SU-DHL-6 (cell line): ENCODE results near the gene RNF187.

Experiments
- H2AFZ ChIP-seq: fragments of 200-600 bp; sonication (generic); 2 replicates; pipeline ENCODE4 v1.6.1; 2014; ENCODE audit warnings: low read depth, mild to moderate bottlenecking, moderate library complexity, mixed read lengths, antibody characterized with exemption, low read length; ENCODE audit not compliant: severe bottlenecking
- H3F3A ChIP-seq: fragments of 200-600 bp; shearing (Covaris generic); 2 replicates; pipeline ENCODE4 v1.6.0; 2016; ENCODE audit warnings: antibody characterized with exemption, mild to moderate bottlenecking; ENCODE audit not compliant: insufficient read depth
- H3K27ac ChIP-seq: fragments of 200-600 bp; sonication (generic); 2 replicates; pipeline ENCODE4 v1.5.1; 2016; ENCODE audit warnings: low read depth, mild to moderate bottlenecking, low read length, moderate library complexity, mixed read lengths
- H3K27me3 ChIP-seq: fragments of 200-600 bp; sonication (generic), shearing (Covaris generic); 2 replicates; pipeline ENCODE4 v1.6.0; 2014; ENCODE audit warnings: mild to moderate bottlenecking, low read length
- H3K36me3 ChIP-seq: fragments of 200-600 bp; sonication (generic); 2 replicates; pipeline ENCODE4 v1.6.1; 2014; ENCODE audit warnings: mild to moderate bottlenecking, low read length, mixed read lengths
- H3K4me2 ChIP-seq: fragments of 300-600, 200-600 bp; shearing (Covaris generic), sonication (generic); 2 replicates; pipeline ENCODE4 v1.6.0; 2014; ENCODE audit warnings: low read length, low read depth, mild to moderate bottlenecking; ENCODE audit not compliant: poor library complexity, severe bottlenecking
- H3K4me3 ChIP-seq: fragments of 200-600 bp; sonication (generic); 2 replicates; pipeline ENCODE4 v1.5.1; 2014; ENCODE audit warnings: antibody characterized with exemption, low read length, mild to moderate bottlenecking, mixed read lengths; ENCODE audit not compliant: insufficient read depth, poor library complexity, severe bottlenecking
- H3K79me2 ChIP-seq: fragments of 200-600 bp; sonication (generic); 2 replicates; pipeline ENCODE4 v1.6.1; 2014; ENCODE audit warnings: mild to moderate bottlenecking, low read length, moderate library complexity; ENCODE audit not compliant: insufficient read depth
- H3K9ac ChIP-seq: fragments of 200-600 bp; sonication (generic); 2 replicates; pipeline ENCODE4 v1.7.0; 2014; ENCODE audit warnings: mild to moderate bottlenecking, low read length
- H3K9me2 ChIP-seq: fragments of 200-600 bp; sonication (generic); replicated peaks from 2 replicates; pipeline ENCODE4 v1.6.1; 2014; ENCODE audit warnings: low read length; ENCODE audit not compliant: insufficient read depth
- H3K9me3 ChIP-seq: fragments of 200-600 bp; sonication (generic); 2 replicates; pipeline ENCODE4 v1.6.1; 2014; ENCODE audit warnings: low read length, mixed read lengths; ENCODE audit not compliant: insufficient read depth
- H4K20me1 ChIP-seq: fragments of 200-600 bp; sonication (generic); 2 replicates; pipeline ENCODE4 v1.6.1; 2014; ENCODE audit warnings: low read depth, mild to moderate bottlenecking, antibody characterized with exemption, low read length, moderate library complexity, mixed read lengths
- EZH2phosphoT487 ChIP-seq: fragments of 200-600 bp; sonication (generic), shearing (Covaris generic); conservative IDR thresholded peaks from 2 replicates; pipeline ENCODE4 v1.6.1; 2018; ENCODE audit warnings: mild to moderate bottlenecking, antibody characterized with exemption, low read length, moderate library complexity, mixed read lengths
- TF ChIP-seq, protein P1 (sequence below): fragments of 200-600 bp; sonication (generic); IDR thresholded peaks from one replicate; pipeline ENCODE4 v1.5.1; 2017; ENCODE audit warnings: antibody characterized with exemption, mild to moderate bottlenecking, low read length, moderate library complexity; ENCODE audit not compliant: insufficient read depth, poor library complexity, severe bottlenecking

Gene RNF187

GRCh38 chr1:228496494-228496893 is 9.3 kb downstream of the RNF187 start:
- Histone ChIP-seq H3K9me3 (no peaks in the 10 kb centered on the region), H4K20me1 (no peaks in the 10 kb centered on the region), H3K79me2 (no peaks in the 10 kb centered on the region), H3K4me2 (no peak overlapping the region), H3K9me2 (no peaks in the 10 kb centered on the region), H3K36me3 (no peaks in the 10 kb centered on the region), H2AFZ (no peak overlapping the region), H3K9ac (no peak overlapping the region), H3F3A (0 out of 2 replicates have a peak, but pooled peaks cover 3% of the 10 kb centered on the region), H3K4me3 (no peak overlapping the region), H3K27me3 (no peaks in the 10 kb centered on the region), H3K27ac (no peak overlapping the region)
- TF ChIP-seq, protein P1, sequence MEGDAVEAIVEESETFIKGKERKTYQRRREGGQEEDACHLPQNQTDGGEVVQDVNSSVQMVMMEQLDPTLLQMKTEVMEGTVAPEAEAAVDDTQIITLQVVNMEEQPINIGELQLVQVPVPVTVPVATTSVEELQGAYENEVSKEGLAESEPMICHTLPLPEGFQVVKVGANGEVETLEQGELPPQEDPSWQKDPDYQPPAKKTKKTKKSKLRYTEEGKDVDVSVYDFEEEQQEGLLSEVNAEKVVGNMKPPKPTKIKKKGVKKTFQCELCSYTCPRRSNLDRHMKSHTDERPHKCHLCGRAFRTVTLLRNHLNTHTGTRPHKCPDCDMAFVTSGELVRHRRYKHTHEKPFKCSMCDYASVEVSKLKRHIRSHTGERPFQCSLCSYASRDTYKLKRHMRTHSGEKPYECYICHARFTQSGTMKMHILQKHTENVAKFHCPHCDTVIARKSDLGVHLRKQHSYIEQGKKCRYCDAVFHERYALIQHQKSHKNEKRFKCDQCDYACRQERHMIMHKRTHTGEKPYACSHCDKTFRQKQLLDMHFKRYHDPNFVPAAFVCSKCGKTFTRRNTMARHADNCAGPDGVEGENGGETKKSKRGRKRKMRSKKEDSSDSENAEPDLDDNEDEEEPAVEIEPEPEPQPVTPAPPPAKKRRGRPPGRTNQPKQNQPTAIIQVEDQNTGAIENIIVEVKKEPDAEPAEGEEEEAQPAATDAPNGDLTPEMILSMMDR, result no peak
- no peak for TF ChIP-seq EZH2phosphoT487

DNA sequence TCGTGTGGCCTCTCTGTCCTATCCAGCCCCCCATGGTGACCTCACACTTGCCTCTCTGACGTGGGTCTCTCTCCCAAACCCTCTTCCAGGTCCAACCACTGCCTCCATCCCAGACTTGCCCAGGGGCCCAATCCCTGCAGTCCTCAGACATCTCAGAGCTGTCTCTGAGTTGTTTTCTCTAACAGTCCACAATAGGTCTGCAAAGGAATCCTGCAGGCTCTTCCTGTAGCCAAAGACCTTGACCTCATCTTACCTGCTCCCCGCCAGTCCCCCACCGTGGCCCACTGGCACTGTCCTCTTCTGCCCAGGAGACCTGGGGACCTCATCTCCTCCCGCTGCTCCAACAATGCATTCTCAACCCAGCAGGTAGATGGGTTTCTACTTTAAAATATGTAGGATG is 10.0 kb downstream of the RNF187 start:
- Histone ChIP-seq H3K27me3 (no peaks in the 10 kb centered on the region), H3K4me2 (no peak overlapping the region), H4K20me1 (no peaks in the 10 kb centered on the region), H3K9me3 (no peaks in the 10 kb centered on the region), H3K9ac (no peak overlapping the region), H2AFZ (no peak overlapping the region), H3F3A (0 out of 2 replicates have a peak, but pooled peaks cover 3% of the 10 kb centered on the region), H3K36me3 (no peaks in the 10 kb centered on the region), H3K27ac (no peak overlapping the region), H3K79me2 (no peaks in the 10 kb centered on the region), H3K9me2 (no peaks in the 10 kb centered on the region), H3K4me3 (no peak overlapping the region)
- no peak for TF ChIP-seq EZH2phosphoT487
- TF ChIP-seq, protein P1, result no peak

DNA sequence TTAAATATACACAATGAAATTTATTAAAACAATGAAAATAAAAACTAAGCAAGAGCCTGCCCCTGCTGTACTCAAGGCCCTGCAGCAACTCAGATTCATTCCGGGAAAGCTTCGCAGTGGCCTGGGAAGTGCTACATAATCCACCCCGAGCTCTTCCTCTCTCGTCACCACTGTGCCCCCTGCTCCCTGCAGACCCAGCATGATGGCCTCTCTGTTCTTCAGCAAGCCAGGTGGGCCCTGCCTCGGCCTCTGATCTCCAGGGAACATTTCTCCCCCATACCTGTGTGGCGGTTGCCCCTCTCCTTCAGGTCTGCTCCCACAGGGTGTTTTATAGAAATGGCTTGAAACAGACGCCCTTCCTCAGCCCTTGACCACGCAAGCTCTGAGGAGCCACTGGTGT is 10.6 kb downstream of the RNF187 start:
- Histone ChIP-seq H3K4me2 (no peak overlapping the region), H3K9me3 (no peaks in the 10 kb centered on the region), H3K4me3 (no peak overlapping the region), H4K20me1 (no peaks in the 10 kb centered on the region), H3K9ac (no peak overlapping the region), H3F3A (0 out of 2 replicates have a peak, but pooled peaks cover 3% of the 10 kb centered on the region), H3K27ac (no peak overlapping the region), H2AFZ (no peak overlapping the region), H3K79me2 (no peaks in the 10 kb centered on the region), H3K27me3 (no peaks in the 10 kb centered on the region), H3K9me2 (no peaks in the 10 kb centered on the region), H3K36me3 (no peaks in the 10 kb centered on the region)
- no peak for TF ChIP-seq EZH2phosphoT487
- TF ChIP-seq, protein P1, result no peak
